ENCODE measurements around the gene HELZ.

- TF ChIP-seq CTCF (IDR thresholded peaks at IDR 0.05 in 8 of 11, conservative IDR thresholded peaks at IDR 0.05 in 3 of 11): no peak
- TF ChIP-seq POLR2A (IDR thresholded peaks at IDR 0.05): no peak
These were observed 41.2 kb downstream of the HELZ start for GRCh38 chr17:67203818-67204217.
